Left lung (tissue), 14 donors: ENCODE measurements around the gene KIAA1191. TPM values are rescaled to one million over a fixed set of nuclear protein-coding genes. Genes with fewer than 3 reads are reported as not detected.

Experiments
- ATAC-seq: fragments of 200-7000 bp; cut with Tn5 transposase; one replicate; pipeline ENCODE4 v1.9.1; 2020; ENCODE audit warnings: moderate library complexity
- DNase-seq, 4 donors: peaks; one replicate each; pipeline ENCODE4 v3.0.0-alpha.2; 2013 to 2020
- H3K27ac ChIP-seq, 2 donors: fragments of 200-600 bp; sonication (generic) in 1 of 2; one replicate each; pipeline versions ENCODE4 v1.5.0 to v1.8.0; 2020 to 2021
- H3K27me3 ChIP-seq, 2 donors: fragments of 200-600 bp; sonication (generic) in 1 of 2; one replicate each; pipeline versions ENCODE4 v1.5.0 to v1.8.0; 2020 to 2021
- H3K36me3 ChIP-seq, 2 donors: fragments of 200-600 bp; sonication (generic) in 1 of 2; one replicate each; pipeline versions ENCODE4 v1.5.0 to v1.8.0; 2020 to 2021
- H3K4me1 ChIP-seq, 2 donors: fragments of 200-600 bp; one replicate each; pipeline ENCODE4 v1.8.0; 2021
- H3K4me3 ChIP-seq, 2 donors: fragments of 200-600 bp; sonication (generic) in 1 of 2; one replicate each; pipeline versions ENCODE4 v1.5.0 to v1.8.0; 2020 to 2021; ENCODE audit warnings: mild to moderate bottlenecking in 1 of 2
- H3K9me3 ChIP-seq, 2 donors: fragments of 200-600 bp; sonication (generic) in 1 of 2; one replicate each; pipeline versions ENCODE4 v1.5.0 to v1.8.0; 2020 to 2021
- CTCF ChIP-seq, 2 donors: fragments of 200-600 bp; sonication (generic) in 1 of 2; IDR thresholded peaks; one replicate each; pipeline versions ENCODE4 v1.5.0 to v1.8.0; 2021; ENCODE audit warnings: antibody characterized with exemption in 2 of 2
- intact Hi-C, 2 donors: fragments of 100-400 bp; cut with DNase I; formaldehyde crosslinking; loops; one replicate each; pipeline versions ENCODE4 v1.11.2 to v1.14.2; 2022
- long read RNA-seq, 12 donors: library from polyadenylated mRNA in 2 of 12; unstranded in 2 of 12; transcript quantifications; one replicate each; pipeline ENCODE4 v2.0.0 and lab custom pipeline, GENCODE V29; 2019 to 2026
- polyA plus RNA-seq, 6 donors: library from polyadenylated mRNA; unstranded; fragments of 120-200 nt; gene quantifications; one replicate each; pipeline ENCODE4 v1.2.1, GENCODE V29; 2013; ENCODE audit not compliant: insufficient read length in 6 of 6
- total RNA-seq, 2 donors: library from RNA; stranded (reverse); fragmentation: NEBNext Ultra II Directional; extraction: Animal tissue kit (Norgen Biotek cat#: 25700); gene quantifications; one replicate each; pipeline ENCODE4 v1.2.1, GENCODE V29; 2021
- donor health status: DM: no; HTN: yes; CAD: no.
- donor health status: DM: no; HTN: no; CAD: no.

Gene KIAA1191
- total RNA-seq (10 to 100 TPM; 74.5 to 91.7 TPM), polyA plus RNA-seq (100 to 1,000 TPM; 146 to 165 (median 162) TPM)
- long read RNA-seq, donor 1, transcript KIAA1191-201 (9 exons, 2,991 nt): major isoform, 22 of 86 reads
- long read RNA-seq, donor 1, transcript KIAA1191-202 (8 exons, 2,700 nt): minor isoform, 5 of 86 reads
- long read RNA-seq, donor 1, partial matches to known transcripts: 51 of 86 reads
- long read RNA-seq, donor 1, other reads (novel, unspliced or antisense): 0 of 86 reads
- long read RNA-seq, donor 2, transcript KIAA1191-202 (8 exons, 2,700 nt): minor isoform, 5 of 61 reads
- long read RNA-seq, donor 2, transcript KIAA1191-201 (9 exons, 2,991 nt): major isoform, 12 of 61 reads
- long read RNA-seq, donor 2, partial matches to known transcripts: 38 of 61 reads
- long read RNA-seq, donor 2, other reads (novel, unspliced or antisense): 0 of 61 reads
- long read RNA-seq, donor 3, transcript KIAA1191-201 (9 exons, 2,991 nt): major isoform, 22 of 27 reads
- long read RNA-seq, donor 3, partial matches to known transcripts: 0 of 27 reads
- long read RNA-seq, donor 3, other reads (novel, unspliced or antisense): 0 of 27 reads
- long read RNA-seq, donor 4, partial matches to known transcripts: 2 of 14 reads
- long read RNA-seq, donor 4, other reads (novel, unspliced or antisense): 6 of 14 reads
- long read RNA-seq, donor 5, transcript KIAA1191-209 (2 exons, 562 nt): minor isoform, 8 of 47 reads
- long read RNA-seq, donor 5, transcript KIAA1191-201 (9 exons, 2,991 nt): major isoform, 17 of 47 reads
- long read RNA-seq, donor 5, partial matches to known transcripts: 15 of 47 reads
- long read RNA-seq, donor 5, other reads (novel, unspliced or antisense): 0 of 47 reads
- long read RNA-seq, donor 6, transcript KIAA1191-201 (9 exons, 2,991 nt): major isoform, 14 of 34 reads
- long read RNA-seq, donor 6, transcript KIAA1191-202 (8 exons, 2,700 nt): minor isoform, 7 of 34 reads
- long read RNA-seq, donor 6, partial matches to known transcripts: 11 of 34 reads
- long read RNA-seq, donor 6, other reads (novel, unspliced or antisense): 0 of 34 reads
- long read RNA-seq, donor 7, transcript KIAA1191-201 (9 exons, 2,991 nt): major isoform, 13 of 17 reads
- long read RNA-seq, donor 7, partial matches to known transcripts: 0 of 17 reads
- long read RNA-seq, donor 7, other reads (novel, unspliced or antisense): 0 of 17 reads
- long read RNA-seq, donor 8, transcript KIAA1191-201 (9 exons, 2,991 nt): major isoform, 19 of 35 reads
- long read RNA-seq, donor 8, partial matches to known transcripts: 7 of 35 reads
- long read RNA-seq, donor 8, other reads (novel, unspliced or antisense): 0 of 35 reads
- long read RNA-seq, donor 9: 0 reads
- long read RNA-seq, donor 10, partial matches to known transcripts: 3 of 12 reads
- long read RNA-seq, donor 10, other reads (novel, unspliced or antisense): 2 of 12 reads
- long read RNA-seq, donor 11, transcript KIAA1191-210 (8 exons, 1,243 nt): major isoform, 16 of 79 reads
- long read RNA-seq, donor 11, transcript KIAA1191-201 (9 exons, 2,991 nt): minor isoform, 13 of 79 reads
- long read RNA-seq, donor 11, partial matches to known transcripts: 31 of 79 reads
- long read RNA-seq, donor 11, other reads (novel, unspliced or antisense): 8 of 79 reads
- long read RNA-seq, donor 12, transcript KIAA1191-201 (9 exons, 2,991 nt): major isoform, 15 of 30 reads
- long read RNA-seq, donor 12, transcript KIAA1191-202 (8 exons, 2,700 nt): minor isoform, 7 of 30 reads
- long read RNA-seq, donor 12, partial matches to known transcripts: 8 of 30 reads
- long read RNA-seq, donor 12, other reads (novel, unspliced or antisense): 0 of 30 reads

- peak within 1 kb of the TSS; percentile 75 to 89 for H3K4me3 ChIP-seq
- peaks cover 0 to 21% of the 10 kb centered on the region in 2 donors for H3K36me3 ChIP-seq
- H3K4me1 ChIP-seq: peaks cover 7 to 44% of the 10 kb centered on the region in 2 donors
- TF ChIP-seq CTCF (IDR thresholded peaks at IDR 0.05): no peak
- H3K27me3 ChIP-seq: peaks cover 0 to 27% of the 10 kb centered on the region in 2 donors
- peak within 1 kb of the TSS; percentile 49 to 62 for H3K27ac ChIP-seq
- DNase-seq (peak; percentile 85 to 99 (median 96)), ATAC-seq (peak; percentile 99)
- H3K9me3 ChIP-seq: no peaks in the 10 kb centered on the region
- intact Hi-C loops: no loop called here
Measured at GRCh38 chr5:176361437-176362232, at the start of gene KIAA1191. Gene KIAA1191 (minus strand): TSS chr5:176361764. CDS start chr5:176359508, 2,256 bp downstream.

- TF ChIP-seq CTCF (IDR thresholded peaks at IDR 0.05): no peak
- no peak for ATAC-seq
- H3K27ac ChIP-seq: no peak overlapping the region
Measured at GRCh38 chr5:176410486-176411180, 49.1 kb upstream of the KIAA1191 start.

GRCh38 chr5:176409765-176410164 lies 48.2 kb upstream of the KIAA1191 start:
- Histone ChIP-seq H3K27me3 (no peaks in the 10 kb centered on the region), H3K36me3 (peaks cover 0 to 53% of the 10 kb centered on the region in 2 donors), H3K27ac (no peak overlapping the region), H3K4me3 (no peak overlapping the region), H3K4me1 (peaks cover 11 to 40% of the 10 kb centered on the region in 2 donors), H3K9me3 (no peaks in the 10 kb centered on the region)
- no peak for DNase-seq
- intact Hi-C loops: no loop called here
- no peak for TF ChIP-seq CTCF (IDR thresholded peaks at IDR 0.05)
- ATAC-seq: no peak

More at GRCh38 chr5:176410486-176411180, 49.1 kb upstream of the KIAA1191 start:
- Histone ChIP-seq H3K4me3 (no peak overlapping the region), H3K4me1 (peaks cover 19 to 48% of the 10 kb centered on the region in 2 donors), H3K36me3 (peaks cover 0 to 46% of the 10 kb centered on the region in 2 donors), H3K9me3 (no peaks in the 10 kb centered on the region), H3K27me3 (no peaks in the 10 kb centered on the region)
- intact Hi-C loops: no loop called here
- DNase-seq: no peak
